ENCODE measurements around the gene DENND5A.

DNA sequence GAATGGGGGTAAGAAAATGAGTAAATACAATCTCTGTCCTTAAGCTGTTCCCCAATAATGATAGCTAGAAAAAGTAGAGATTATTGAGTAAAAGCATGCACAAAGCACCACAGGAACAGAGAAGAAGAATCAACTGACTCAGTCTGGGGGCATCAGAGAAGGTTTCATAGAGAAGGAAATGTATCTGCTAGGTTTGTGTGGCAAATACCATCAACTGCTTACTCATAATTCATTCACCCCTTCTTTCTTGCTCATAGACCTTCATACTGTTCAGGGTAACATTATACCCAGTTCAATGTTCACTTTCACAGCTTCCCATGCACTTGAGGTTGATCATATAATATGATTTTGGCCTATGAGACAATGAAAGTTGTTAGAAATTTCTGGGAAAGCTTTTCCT is 88.6 kb downstream of the DENND5A start:
- TF ChIP-seq POLR2AphosphoS5 (IDR thresholded peaks at IDR 0.05) (no peak), POLR2A (IDR thresholded peaks at IDR 0.05) (no peak)
- TF ChIP-seq, protein P1, sequence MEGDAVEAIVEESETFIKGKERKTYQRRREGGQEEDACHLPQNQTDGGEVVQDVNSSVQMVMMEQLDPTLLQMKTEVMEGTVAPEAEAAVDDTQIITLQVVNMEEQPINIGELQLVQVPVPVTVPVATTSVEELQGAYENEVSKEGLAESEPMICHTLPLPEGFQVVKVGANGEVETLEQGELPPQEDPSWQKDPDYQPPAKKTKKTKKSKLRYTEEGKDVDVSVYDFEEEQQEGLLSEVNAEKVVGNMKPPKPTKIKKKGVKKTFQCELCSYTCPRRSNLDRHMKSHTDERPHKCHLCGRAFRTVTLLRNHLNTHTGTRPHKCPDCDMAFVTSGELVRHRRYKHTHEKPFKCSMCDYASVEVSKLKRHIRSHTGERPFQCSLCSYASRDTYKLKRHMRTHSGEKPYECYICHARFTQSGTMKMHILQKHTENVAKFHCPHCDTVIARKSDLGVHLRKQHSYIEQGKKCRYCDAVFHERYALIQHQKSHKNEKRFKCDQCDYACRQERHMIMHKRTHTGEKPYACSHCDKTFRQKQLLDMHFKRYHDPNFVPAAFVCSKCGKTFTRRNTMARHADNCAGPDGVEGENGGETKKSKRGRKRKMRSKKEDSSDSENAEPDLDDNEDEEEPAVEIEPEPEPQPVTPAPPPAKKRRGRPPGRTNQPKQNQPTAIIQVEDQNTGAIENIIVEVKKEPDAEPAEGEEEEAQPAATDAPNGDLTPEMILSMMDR (IDR thresholded peaks at IDR 0.05), result no peak
